Thyroid gland (tissue), 4 donors: ENCODE data around the gene C12orf42. TPM values are rescaled to one million over a fixed set of nuclear protein-coding genes. Genes with fewer than 3 reads are reported as not detected.

Experiments
- DNase-seq, 2 donors: peaks; one replicate each; pipeline ENCODE4 v3.0.0-alpha.2; 2019
- H3K27ac ChIP-seq, 3 donors: fragments of 200-600 bp; sonication (generic); 1 replicate in 2 of 3; 2 replicates in 1 of 3; pipeline ENCODE4 v1.5.1; 2016 to 2019; ENCODE audit warnings: mild to moderate bottlenecking in 1 of 3, moderate library complexity in 1 of 3
- H3K27me3 ChIP-seq: fragments of 200-600 bp; sonication (generic); one replicate; pipeline ENCODE4 v1.5.1; 2019
- H3K36me3 ChIP-seq, 2 donors: fragments of 200-600 bp; sonication (generic); one replicate each; pipeline ENCODE4 v1.5.1; 2016 to 2019
- H3K4me1 ChIP-seq, 2 donors: fragments of 200-600 bp; sonication (generic); one replicate each; pipeline ENCODE4 v1.5.1; 2017 to 2019
- H3K4me3 ChIP-seq, 3 donors: fragments of 200-600 bp; sonication (generic); replicated peaks in 1 of 3; 1 replicate in 2 of 3; 2 replicates in 1 of 3; pipeline ENCODE4 v1.5.1; 2016; ENCODE audit warnings: mild to moderate bottlenecking in 1 of 3
- H3K9me3 ChIP-seq: fragments of 200-600 bp; sonication (generic); one replicate; pipeline ENCODE4 v1.5.1; 2017
- POLR2A ChIP-seq, 2 donors: fragments of 450-650 bp; IDR thresholded peaks; one replicate each; pipeline ENCODE4 v1.6.1; 2017; ENCODE audit warnings: antibody characterized with exemption in 2 of 2, mild to moderate bottlenecking in 2 of 2, moderate library complexity in 1 of 2
- WGBS, 2 donors: methylation state at CpG; one replicate each; pipeline ENCODE4 v1.1.5; 2017; 5-methylcytosine and 5-hydroxymethylcytosine counted together
- intact Hi-C: fragments of 100-400 bp; cut with DNase I; formaldehyde crosslinking; loops from one replicate; pipeline ENCODE4 v1.15.1; 2023
- total RNA-seq, 4 donors: library from RNA; depleted of rRNA; stranded (reverse); fragments of >200 nt; gene quantifications; one replicate each; pipeline ENCODE4 v1.2.3, GENCODE V29; 2016
- TF ChIP-seq, protein P1 (sequence below), 6 experiments: fragments of 200-600 bp in 3 of 6; fragments of 450-650 bp in 3 of 6; sonication (generic) in 3 of 6; IDR thresholded peaks; one replicate each; pipeline ENCODE4 v1.5.1; 2016 to 2019; ENCODE audit warnings: antibody characterized with exemption in 6 of 6, mild to moderate bottlenecking in 2 of 6, inconsistent platforms in 1 of 6, moderate library complexity in 1 of 6

The C12orf42 gene
- total RNA-seq, 4 donors from 2014 or later = not detected

DNA sequence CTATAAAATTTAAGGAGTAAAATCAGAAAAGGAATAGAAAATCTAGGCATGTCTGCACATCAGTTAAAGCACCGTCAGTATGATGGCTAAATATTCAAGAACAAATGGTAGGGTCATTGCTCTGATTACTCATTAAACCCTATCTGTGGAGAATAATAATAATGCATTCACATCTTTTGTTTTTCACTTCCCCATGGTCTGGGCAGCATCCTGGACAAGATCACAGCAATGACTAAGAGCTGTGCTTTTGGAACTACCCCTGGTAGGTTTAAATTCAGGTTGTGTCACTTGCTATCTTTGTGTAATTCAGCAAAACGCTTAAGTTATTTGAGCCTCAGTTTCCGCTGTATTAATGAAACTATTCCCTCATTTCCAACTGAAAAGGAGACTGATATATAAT is 33.1 kb downstream of the C12orf42 start:
- intact Hi-C loops = no loop called here
- Histone ChIP-seq H3K4me3 (no peak overlapping the region), H3K27ac (no peak overlapping the region), H3K36me3 (no peaks in the 10 kb centered on the region), H3K4me1 (no peaks in the 10 kb centered on the region), H3K27me3 (no peaks in the 10 kb centered on the region), H3K9me3 (no peaks in the 10 kb centered on the region)
- WGBS, 2 donors = 82 to 85% methylated on average over 3 of the region's 3 CpGs
- DNase-seq = no peak
- TF ChIP-seq, protein P1, sequence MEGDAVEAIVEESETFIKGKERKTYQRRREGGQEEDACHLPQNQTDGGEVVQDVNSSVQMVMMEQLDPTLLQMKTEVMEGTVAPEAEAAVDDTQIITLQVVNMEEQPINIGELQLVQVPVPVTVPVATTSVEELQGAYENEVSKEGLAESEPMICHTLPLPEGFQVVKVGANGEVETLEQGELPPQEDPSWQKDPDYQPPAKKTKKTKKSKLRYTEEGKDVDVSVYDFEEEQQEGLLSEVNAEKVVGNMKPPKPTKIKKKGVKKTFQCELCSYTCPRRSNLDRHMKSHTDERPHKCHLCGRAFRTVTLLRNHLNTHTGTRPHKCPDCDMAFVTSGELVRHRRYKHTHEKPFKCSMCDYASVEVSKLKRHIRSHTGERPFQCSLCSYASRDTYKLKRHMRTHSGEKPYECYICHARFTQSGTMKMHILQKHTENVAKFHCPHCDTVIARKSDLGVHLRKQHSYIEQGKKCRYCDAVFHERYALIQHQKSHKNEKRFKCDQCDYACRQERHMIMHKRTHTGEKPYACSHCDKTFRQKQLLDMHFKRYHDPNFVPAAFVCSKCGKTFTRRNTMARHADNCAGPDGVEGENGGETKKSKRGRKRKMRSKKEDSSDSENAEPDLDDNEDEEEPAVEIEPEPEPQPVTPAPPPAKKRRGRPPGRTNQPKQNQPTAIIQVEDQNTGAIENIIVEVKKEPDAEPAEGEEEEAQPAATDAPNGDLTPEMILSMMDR (IDR thresholded peaks at IDR 0.05) = no peak
- no peak for TF ChIP-seq POLR2A (IDR thresholded peaks at IDR 0.05)

DNA sequence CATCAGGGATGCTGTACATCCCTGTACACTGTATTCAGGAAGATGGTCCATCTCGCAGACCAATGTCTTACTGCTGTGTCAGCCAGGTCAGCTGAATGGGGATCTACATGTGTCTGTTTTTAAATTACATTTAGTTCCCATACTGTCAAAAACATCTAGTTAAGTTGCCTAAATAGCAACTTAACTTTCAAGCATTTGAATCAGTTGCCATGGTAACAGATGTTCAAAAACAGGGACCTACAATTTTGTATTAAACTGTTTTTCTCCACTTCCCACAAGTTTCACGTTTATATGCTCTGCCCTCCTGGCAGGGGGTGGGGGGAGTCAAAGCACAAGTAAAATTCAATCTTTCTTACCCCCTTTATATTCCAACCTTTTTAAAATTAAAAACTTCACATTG is 38.3 kb downstream of the C12orf42 start:
- H3K9me3 ChIP-seq = no peaks in the 10 kb centered on the region
- no peaks in the 10 kb centered on the region for H3K4me1 ChIP-seq
- 58 to 64% methylated on average over 2 of the region's 2 CpGs for WGBS, 2 donors
- H3K36me3 ChIP-seq = no peaks in the 10 kb centered on the region
- H3K27ac ChIP-seq = no peak overlapping the region
- intact Hi-C loops = no loop called here
- no peaks in the 10 kb centered on the region for H3K27me3 ChIP-seq
- TF ChIP-seq, protein P1 (IDR thresholded peaks at IDR 0.05) = no peak
- no peak for TF ChIP-seq POLR2A (IDR thresholded peaks at IDR 0.05)
- H3K4me3 ChIP-seq = no peak overlapping the region
- no peak for DNase-seq

DNA sequence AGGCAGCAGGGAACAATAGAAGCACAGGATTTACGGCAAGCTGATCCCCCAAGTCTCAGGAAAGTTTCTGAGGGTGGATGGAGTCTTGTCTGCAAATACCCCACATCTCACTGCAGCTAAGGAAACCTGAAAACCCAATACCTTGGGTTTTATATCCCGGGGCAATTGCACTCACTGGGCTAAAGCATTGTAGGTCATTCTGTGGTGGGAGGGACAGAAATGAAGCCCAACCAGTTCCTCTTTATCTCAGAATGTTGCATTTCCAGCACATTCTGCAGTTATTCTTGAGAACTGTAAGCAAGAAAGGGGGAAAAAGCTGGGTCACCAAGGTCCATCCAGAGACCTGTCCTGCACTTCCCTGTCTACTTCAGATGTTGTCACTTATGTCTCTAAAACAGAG is 39.8 kb downstream of the C12orf42 start:
- H3K4me3 ChIP-seq = no peak overlapping the region
- no peak overlapping the region for H3K27ac ChIP-seq
- no peaks in the 10 kb centered on the region for H3K9me3 ChIP-seq
- WGBS, 2 donors = 75 to 91% methylated on average over 2 of the region's 2 CpGs
- no peaks in the 10 kb centered on the region for H3K4me1 ChIP-seq
- no peak for TF ChIP-seq POLR2A (IDR thresholded peaks at IDR 0.05)
- TF ChIP-seq, protein P1 (IDR thresholded peaks at IDR 0.05) = no peak
- no peak for DNase-seq
- intact Hi-C loops = no loop called here
- H3K36me3 ChIP-seq = no peaks in the 10 kb centered on the region
- no peaks in the 10 kb centered on the region for H3K27me3 ChIP-seq

DNA sequence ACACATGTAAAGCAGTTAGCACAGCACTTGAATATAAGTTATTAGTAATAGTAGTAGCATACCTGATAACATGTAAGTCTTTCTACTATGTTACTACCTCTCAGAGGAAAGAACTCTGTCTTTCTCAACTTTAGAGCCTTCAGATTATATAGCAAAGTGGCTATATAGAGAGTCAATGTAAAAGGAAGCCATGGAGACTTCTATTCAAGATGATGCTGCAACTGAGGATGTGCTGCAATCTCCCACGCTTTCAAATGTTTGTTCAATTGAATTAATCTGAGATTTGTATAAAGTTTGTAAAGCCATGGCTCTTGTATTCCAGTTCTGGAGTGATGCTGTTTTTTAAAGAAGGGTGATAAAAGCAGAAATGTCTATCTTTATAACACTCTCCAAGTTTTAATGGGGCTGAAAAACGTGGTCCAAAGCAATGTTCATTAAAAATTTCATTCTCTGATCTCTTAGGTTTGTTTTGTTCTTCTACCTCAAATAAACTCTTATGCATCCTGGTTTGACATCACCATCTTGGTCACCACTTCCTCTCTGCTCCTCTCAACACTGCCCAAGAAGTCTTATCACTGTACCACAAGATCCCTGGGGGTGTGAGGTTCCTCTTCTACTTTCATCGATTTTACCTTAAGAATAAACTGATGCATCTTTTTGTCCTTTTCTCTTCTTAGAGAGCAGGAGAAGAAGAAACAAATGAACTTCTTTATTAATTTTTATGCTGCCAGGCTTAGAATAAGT is 40.6 kb downstream of the C12orf42 start:
- no peaks in the 10 kb centered on the region for H3K4me1 ChIP-seq
- no peak overlapping the region for H3K4me3 ChIP-seq
- H3K27me3 ChIP-seq = no peaks in the 10 kb centered on the region
- TF ChIP-seq, protein P1 (IDR thresholded peaks at IDR 0.05) = no peak
- no peak for TF ChIP-seq POLR2A (IDR thresholded peaks at IDR 0.05)
- no peaks in the 10 kb centered on the region for H3K9me3 ChIP-seq
- intact Hi-C loops = no loop called here
- no peak overlapping the region for H3K27ac ChIP-seq
- H3K36me3 ChIP-seq = no peaks in the 10 kb centered on the region
- WGBS, 2 donors = 74 to 80% methylated on average over 3 of the region's 3 CpGs
- DNase-seq = no peak

DNA sequence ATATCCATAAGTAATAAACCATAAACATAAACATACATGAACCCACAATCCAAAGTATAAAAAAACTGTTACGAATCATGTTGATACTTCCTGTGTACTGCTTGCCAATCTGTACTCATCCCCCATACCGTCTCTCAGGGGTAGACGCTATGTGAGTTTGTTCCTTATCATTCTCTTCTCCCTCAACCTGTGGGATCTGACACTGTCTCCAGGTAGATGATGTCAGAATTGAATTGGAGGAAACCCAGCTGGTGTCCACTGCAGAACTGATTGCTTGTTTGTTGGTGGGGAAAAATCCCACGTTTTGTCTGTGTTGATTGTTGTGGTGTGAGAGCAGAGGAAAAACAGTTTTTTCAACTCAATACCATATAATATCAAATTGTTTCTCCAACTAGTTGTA is 50.8 kb downstream of the C12orf42 start:
- 50 to 51% methylated on average over 4 of the region's 4 CpGs for WGBS, 2 donors
- intact Hi-C loops = no loop called here
- H3K4me1 ChIP-seq = no peaks in the 10 kb centered on the region
- no peaks in the 10 kb centered on the region for H3K36me3 ChIP-seq
- H3K27me3 ChIP-seq = no peaks in the 10 kb centered on the region
- no peaks in the 10 kb centered on the region for H3K9me3 ChIP-seq
- H3K4me3 ChIP-seq = no peak overlapping the region
- H3K27ac ChIP-seq = no peak overlapping the region
- no peak for DNase-seq
- TF ChIP-seq POLR2A (IDR thresholded peaks at IDR 0.05) = no peak
- TF ChIP-seq, protein P1 (IDR thresholded peaks at IDR 0.05) = no peak
